ENCODE data around the gene TNFAIP8. TPM values are rescaled to one million over a fixed set of nuclear protein-coding genes. Genes with fewer than 3 reads are reported as not detected.

The TNFAIP8 gene
- polyA plus RNA-seq, 1 of the 3 experiments (the other 2 are of a cell fraction), result 31.3 TPM

DNA sequence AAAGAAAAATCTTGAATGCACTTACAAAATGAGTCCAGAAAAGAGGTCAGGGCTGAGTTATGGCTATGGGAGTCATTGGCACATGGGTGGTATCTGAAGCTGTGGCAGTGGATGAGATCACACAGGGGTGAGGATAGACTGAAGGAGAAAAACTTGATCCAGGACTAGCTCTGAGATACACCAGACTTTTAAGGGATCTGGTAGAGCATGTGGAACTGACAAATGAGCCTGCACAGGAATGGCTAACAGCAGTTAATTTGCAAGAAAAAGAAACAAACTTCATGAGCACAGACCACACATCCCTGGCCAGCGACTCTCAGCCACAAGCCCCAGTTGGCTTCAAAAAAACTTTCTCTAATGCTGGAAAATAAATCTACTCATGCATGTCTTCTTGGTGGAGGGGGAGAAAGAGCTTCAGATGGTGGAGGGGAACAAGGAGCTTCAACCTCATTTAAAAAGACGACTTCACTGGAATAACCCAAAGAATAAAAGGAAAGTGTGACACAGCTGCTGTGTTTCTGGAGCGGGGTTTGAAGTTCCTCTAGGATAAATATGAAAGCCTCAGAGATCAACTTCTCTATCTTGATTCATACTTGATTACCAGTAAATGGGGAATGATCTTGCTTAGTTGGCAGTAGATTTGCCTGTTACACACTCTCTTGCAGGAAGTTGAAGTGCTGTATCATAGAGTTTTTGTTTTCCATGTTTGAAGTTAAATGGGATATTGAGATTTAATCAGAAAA is 33.6 kb downstream of the TNFAIP8 start (continued):
- TF ChIP-seq, protein P1, sequence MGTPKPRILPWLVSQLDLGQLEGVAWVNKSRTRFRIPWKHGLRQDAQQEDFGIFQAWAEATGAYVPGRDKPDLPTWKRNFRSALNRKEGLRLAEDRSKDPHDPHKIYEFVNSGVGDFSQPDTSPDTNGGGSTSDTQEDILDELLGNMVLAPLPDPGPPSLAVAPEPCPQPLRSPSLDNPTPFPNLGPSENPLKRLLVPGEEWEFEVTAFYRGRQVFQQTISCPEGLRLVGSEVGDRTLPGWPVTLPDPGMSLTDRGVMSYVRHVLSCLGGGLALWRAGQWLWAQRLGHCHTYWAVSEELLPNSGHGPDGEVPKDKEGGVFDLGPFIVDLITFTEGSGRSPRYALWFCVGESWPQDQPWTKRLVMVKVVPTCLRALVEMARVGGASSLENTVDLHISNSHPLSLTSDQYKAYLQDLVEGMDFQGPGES (IDR thresholded peaks at IDR 0.05; ENCODE audit: low read depth, low read length), result no peak
- TF ChIP-seq, protein P2, sequence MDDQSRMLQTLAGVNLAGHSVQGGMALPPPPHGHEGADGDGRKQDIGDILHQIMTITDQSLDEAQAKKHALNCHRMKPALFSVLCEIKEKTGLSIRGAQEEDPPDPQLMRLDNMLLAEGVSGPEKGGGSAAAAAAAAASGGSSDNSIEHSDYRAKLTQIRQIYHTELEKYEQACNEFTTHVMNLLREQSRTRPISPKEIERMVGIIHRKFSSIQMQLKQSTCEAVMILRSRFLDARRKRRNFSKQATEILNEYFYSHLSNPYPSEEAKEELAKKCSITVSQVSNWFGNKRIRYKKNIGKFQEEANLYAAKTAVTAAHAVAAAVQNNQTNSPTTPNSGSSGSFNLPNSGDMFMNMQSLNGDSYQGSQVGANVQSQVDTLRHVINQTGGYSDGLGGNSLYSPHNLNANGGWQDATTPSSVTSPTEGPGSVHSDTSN (IDR thresholded peaks at IDR 0.05), result peak; percentile 85
- TF ChIP-seq FOXM1 (IDR thresholded peaks at IDR 0.05; ENCODE audit: low read depth) (no peak), RXRA (IDR thresholded peaks at IDR 0.05; ENCODE audit: borderline replicate concordance, low read depth) (no peak), USF1 (IDR thresholded peaks at IDR 0.05; ENCODE audit: borderline replicate concordance, low read depth) (no peak), TAF1 (IDR thresholded peaks at IDR 0.05; ENCODE audit: borderline replicate concordance, low read depth, low read length) (no peak), TCF12 (IDR thresholded peaks at IDR 0.05) (peak; percentile 87), GABPA (IDR thresholded peaks at IDR 0.05; ENCODE audit: low read depth) (no peak), NFIC (IDR thresholded peaks at IDR 0.05; ENCODE audit: borderline replicate concordance) (no peak), SMC3 (IDR thresholded peaks at IDR 0.05; ENCODE audit: low read depth, low read length) (no peak), ELF1 (IDR thresholded peaks at IDR 0.05) (no peak)
- TF ChIP-seq, protein P3, sequence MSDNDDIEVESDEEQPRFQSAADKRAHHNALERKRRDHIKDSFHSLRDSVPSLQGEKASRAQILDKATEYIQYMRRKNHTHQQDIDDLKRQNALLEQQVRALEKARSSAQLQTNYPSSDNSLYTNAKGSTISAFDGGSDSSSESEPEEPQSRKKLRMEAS (IDR thresholded peaks at IDR 0.05; ENCODE audit: low read depth), result 0 out of 2 replicates have a peak, but pooled peaks have one; percentile 25
- TF ChIP-seq, protein P4, sequence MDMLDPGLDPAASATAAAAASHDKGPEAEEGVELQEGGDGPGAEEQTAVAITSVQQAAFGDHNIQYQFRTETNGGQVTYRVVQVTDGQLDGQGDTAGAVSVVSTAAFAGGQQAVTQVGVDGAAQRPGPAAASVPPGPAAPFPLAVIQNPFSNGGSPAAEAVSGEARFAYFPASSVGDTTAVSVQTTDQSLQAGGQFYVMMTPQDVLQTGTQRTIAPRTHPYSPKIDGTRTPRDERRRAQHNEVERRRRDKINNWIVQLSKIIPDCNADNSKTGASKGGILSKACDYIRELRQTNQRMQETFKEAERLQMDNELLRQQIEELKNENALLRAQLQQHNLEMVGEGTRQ (IDR thresholded peaks at IDR 0.05; ENCODE audit: borderline replicate concordance, low read depth, low read length), result no peak
- TF ChIP-seq, protein P5, sequence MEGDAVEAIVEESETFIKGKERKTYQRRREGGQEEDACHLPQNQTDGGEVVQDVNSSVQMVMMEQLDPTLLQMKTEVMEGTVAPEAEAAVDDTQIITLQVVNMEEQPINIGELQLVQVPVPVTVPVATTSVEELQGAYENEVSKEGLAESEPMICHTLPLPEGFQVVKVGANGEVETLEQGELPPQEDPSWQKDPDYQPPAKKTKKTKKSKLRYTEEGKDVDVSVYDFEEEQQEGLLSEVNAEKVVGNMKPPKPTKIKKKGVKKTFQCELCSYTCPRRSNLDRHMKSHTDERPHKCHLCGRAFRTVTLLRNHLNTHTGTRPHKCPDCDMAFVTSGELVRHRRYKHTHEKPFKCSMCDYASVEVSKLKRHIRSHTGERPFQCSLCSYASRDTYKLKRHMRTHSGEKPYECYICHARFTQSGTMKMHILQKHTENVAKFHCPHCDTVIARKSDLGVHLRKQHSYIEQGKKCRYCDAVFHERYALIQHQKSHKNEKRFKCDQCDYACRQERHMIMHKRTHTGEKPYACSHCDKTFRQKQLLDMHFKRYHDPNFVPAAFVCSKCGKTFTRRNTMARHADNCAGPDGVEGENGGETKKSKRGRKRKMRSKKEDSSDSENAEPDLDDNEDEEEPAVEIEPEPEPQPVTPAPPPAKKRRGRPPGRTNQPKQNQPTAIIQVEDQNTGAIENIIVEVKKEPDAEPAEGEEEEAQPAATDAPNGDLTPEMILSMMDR (IDR thresholded peaks at IDR 0.05), result no peak

GRCh38 chr5:119390404-119390803 is 34.6 kb downstream of the TNFAIP8 start:
- Histone ChIP-seq H3K9me3 (no peaks in the 10 kb centered on the region), H3K9ac (no peak overlapping the region), H3K4me2 (no peak overlapping the region), H4K20me1 (ENCODE audit: insufficient read depth) (no peaks in the 10 kb centered on the region), H3K4me3 (ENCODE audit: low read depth in 2 of 2, low read length in 1 of 2) (no peak overlapping the region), H3K27me3 (ENCODE audit: insufficient read depth) (no peaks in the 10 kb centered on the region), H3K36me3 (replicated peaks in 1 of 2; ENCODE audit: control insufficient read depth in 1 of 2, insufficient read depth in 2 of 2, low read length in 1 of 2) (no peaks in the 10 kb centered on the region), H3K79me2 (ENCODE audit: insufficient read depth) (peaks cover 31% of the 10 kb centered on the region), H3K9me2 (no peaks in the 10 kb centered on the region), H3K27ac (ENCODE audit: low read depth in 2 of 2, low read length in 1 of 2) (peak overlapping the region in 1 of 2 experiments; percentile 64; a peak in 1 of 4 replicates), H3K4me1 (ENCODE audit: control insufficient read depth in 1 of 2, insufficient read depth in 2 of 2, low read depth in 1 of 2, low read length in 1 of 2) (peaks cover 14 to 39% of the 10 kb centered on the region in 2 experiments), H2AFZ (ENCODE audit: low read depth) (no peak overlapping the region), H3F3A (replicated peaks; ENCODE audit: insufficient read depth) (peaks cover 46% of the 10 kb centered on the region)
- 87% methylated on average over 2 of the region's 2 CpGs for WGBS (ENCODE audit: low lambda C conversion rate)
- DNase-seq, result no peak
- no peak for TF ChIP-seq GABPA (IDR thresholded peaks at IDR 0.05; ENCODE audit: low read depth)
- TF ChIP-seq, protein P3 (IDR thresholded peaks at IDR 0.05; ENCODE audit: low read depth), result no peak
- POLR2A ChIA-PET, result no interaction called here
- CTCF ChIA-PET, result interaction anchor here (1.1 kb wide), 1 partner anchor 402 kb away, joined by 4 read pairs; the partner anchor contains the start of gene DTWD2

Measured in SK-N-SH (cell line).